Activated CD4-positive, alpha-beta T cell treated with anti-CD3 and anti-CD28 coated beads for 1 hour (primary cell): Measurements from ENCODE around the gene PSPH.
"Not testable (repeated sequence)": the region's sequence is repeated elsewhere in the genome, so short reads cannot be mapped to it uniquely, and the experiment has no call there.

Source experiments
- DNase-seq: peaks from one replicate; pipeline ENCODE4 v3.0.0-alpha.2; 2020

Gene PSPH

DNA sequence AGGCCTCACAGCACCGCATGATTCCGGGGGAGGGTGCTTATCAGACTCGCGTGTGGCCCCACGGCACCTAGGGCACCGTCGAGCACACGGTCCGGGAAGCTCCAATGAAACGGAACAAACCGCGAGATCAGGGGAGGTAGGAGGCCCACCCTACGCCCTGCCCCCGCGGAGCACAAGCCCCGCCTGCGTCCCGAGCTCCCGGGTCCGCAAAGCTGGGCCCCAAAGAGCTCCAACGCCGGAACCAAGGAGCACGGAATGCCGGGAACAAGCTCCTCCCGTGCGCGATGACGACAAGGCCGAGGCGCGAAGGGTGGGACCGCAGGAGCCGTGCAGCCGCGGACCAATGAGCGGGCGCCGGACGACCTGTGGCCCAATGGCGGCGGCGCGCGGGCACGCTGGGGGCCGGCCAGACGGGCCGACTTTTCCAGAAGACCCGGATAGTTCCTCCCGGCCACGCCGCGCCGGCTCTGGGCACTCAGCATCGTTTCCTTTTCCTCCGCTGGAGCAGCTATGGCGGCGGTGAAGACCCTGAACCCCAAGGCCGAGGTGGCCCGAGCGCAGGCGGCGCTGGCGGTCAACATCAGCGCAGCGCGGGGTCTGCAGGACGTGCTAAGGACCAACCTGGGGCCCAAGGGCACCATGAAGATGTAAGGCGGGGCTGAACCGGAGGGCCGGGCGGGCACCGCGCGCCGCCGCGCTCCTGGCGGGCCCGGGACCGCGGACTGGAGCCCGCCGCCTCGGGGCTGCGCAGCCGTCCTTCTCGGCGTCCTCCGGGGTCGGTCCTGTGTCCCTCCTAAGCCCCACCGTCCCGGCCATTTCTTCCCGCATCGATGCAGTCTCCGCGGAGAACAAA, at the start of gene PSPH, which contains the start of gene CCT6A:
PSPH (minus strand) TSS at position 106 of the 853 bp plus-strand sequence. CDS start 30,232 bp downstream, outside the sequence.
CCT6A (plus strand) TSS at position 427 of the 853 bp plus-strand sequence; CDS start at position 511, 84 bp downstream.
- peak; percentile 76 for DNase-seq

DNA sequence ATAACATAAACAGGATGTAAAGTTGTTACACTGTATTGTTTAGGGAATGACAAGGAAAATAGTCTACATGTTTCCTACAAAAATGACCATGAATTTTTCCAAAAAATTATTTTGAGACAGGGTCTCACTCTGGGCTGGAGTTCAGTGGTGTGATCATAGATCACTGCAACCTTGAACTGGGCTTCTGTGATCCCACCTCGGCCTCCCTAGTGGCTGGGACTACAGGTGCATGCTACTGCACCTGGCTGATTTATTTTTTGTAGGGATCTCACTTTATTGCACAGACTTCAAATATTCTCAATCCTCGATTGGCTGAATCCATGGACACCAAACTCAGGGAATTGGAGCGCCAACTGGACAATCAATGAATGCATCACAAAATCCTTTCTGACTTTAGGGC, 48.4 kb upstream of the PSPH start:
- DNase-seq: no peak

DNA sequence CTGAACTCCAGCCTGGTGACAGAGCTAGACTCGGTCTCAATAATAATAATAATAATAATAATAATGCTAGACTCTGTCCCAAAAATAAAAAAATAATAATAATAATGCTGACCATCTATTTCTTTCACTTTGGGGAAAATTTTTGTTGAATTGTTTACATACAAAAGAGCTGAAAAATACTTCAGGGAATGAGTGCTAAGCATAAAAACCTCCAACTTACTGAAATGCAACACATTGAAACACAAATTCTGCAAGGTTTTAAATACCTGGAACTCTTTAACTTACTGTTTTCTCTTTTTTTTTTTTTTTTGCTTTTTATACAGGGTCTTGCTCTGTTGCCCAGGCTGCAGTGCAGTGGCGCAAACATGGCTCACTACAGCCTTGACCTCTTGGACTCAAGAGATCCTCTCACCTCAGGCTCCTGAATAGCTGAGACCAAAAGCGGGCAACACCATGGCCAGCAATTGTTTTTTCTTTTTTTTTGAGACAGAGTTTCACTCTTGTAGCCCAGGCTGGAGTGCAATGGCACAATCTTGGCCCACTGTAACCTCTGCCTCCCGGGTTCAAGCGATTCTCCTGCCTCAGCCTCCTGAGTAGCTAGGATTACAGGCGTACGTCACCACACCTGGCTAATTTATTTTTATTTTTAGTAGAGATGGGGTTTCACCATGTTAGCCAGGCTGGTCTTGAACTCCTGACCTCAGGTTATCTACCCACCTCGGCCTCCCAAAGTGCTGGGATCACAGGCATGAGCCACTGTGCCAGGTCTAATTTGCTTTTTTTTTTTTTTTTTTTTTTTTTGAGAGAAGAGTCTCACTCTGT, 47.2 kb upstream of the PSPH start:
- DNase-seq: not testable (repeated sequence)

DNA sequence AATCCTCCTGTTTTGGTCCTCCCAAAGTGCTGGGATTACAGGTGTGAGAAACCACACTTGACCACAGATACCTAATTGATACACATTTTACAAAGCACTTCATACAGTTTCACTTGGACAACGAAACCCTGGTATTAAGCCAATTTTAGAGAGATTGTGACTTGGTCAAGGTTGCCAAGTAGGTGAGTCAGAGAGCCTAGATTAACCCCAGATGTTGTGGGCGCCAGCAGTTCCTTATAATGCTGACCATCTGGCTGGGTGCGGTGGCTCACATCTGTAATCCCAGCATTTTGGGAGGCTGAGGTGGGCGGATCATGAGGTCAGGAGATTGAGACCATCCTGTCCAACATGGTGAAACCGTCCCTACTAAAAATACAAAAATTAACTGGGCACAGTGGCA, 46.5 kb upstream of the PSPH start:
- no peak for DNase-seq

DNA sequence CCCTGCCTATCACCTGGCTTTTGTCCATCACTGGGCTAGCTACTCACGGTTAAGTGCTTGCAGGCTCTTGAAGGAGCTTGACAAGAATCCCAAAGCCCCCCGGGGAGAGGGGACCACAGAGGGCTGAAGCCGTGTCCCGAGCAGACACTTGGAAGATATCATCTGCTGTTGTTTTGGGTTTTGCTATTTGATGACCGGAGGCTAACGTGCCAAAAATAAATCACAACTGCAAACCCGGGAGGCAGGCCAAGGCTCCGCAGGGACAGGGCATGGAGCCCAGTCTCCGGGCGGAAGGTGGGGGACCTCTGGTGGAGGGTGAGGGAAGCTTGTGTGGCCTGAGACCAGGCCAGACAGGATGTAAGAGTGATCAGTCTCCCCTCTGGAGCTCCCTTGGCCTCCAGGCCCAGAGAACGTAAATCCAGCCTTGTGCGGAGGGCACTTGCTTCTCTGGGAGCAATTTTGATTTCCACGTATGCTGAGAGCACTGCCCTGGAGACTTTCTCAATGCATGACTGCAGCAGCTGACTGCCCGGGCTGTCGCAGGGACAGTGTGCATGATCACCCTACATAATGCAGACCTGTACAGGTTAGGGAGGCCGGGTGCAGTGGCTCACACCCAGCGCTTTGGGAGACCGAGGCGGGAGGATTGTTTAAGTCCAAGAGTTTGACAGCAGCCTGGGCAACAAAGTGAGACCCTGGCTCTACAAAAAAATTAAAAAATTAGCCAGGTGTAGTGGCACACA, 41.7 kb upstream of the PSPH start, which contains the start of gene PHKG1:
PHKG1 (minus strand) TSS at position 164 of the 743 bp plus-strand sequence. CDS start 4,011 bp downstream, outside the sequence.
- DNase-seq: no peak

- DNase-seq: not testable (repeated sequence)
Observed at GRCh38 chr7:56092388-56092787, 41.1 kb upstream of the PSPH start.

DNA sequence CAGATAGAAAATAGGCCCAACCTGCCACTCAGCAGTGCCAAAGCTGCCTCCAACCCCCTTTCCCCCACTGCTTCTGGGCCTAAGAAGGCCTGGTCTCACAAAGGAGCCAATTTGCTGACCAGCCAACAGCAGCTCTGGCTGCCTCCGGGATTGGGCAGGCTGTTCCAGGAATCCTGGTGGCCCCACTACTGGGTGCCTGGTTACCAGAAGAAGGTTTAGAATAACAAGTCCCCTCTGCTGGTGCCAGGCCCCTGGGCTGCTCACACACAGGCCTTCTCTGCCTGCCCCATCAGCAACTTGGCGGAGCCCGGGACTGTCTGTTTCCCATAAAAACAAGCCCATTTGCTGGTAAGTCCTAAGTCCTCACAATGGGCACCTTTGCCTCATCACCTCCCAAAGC, 40.3 kb upstream of the PSPH start:
- DNase-seq: no peak

GRCh38 chr7:56087445-56087844, 36.2 kb upstream of the PSPH start:
- no peak for DNase-seq

- DNase-seq: no peak
Observed at GRCh38 chr7:56086761-56087160, 35.5 kb upstream of the PSPH start.

GRCh38 chr7:56083150-56083785, 32.0 kb upstream of the PSPH start:
- DNase-seq: no peak

- no peak for DNase-seq
Observed at GRCh38 chr7:56081626-56082340, 30.5 kb upstream of the PSPH start.

GRCh38 chr7:56080726-56081435, 29.6 kb upstream of the PSPH start:
- not testable (repeated sequence) for DNase-seq

GRCh38 chr7:56079450-56080185, 28.4 kb upstream of the PSPH start:
- DNase-seq: no peak

- DNase-seq: no peak
Observed at GRCh38 chr7:56078196-56078595, 27.0 kb upstream of the PSPH start.

DNA sequence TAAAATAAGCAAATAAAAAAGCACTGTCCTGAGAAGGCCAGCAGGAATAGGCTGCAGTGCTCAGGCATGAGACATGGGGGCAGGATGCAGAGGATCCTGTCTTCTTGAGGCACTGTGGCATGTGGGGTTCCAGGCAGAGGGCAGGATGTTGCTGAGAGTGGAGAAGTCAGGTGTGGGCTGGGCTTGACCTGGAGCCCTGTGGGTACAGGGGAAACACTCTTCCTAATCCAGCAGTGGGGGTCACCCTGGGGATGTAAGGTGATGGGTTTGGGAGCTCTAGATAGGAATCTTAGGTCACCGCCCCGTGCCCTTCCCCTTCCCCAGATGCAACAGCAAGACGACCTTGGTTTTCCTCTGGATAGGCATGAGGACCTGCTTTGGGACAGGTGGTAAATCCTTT, 26.4 kb upstream of the PSPH start:
- no peak for DNase-seq

DNA sequence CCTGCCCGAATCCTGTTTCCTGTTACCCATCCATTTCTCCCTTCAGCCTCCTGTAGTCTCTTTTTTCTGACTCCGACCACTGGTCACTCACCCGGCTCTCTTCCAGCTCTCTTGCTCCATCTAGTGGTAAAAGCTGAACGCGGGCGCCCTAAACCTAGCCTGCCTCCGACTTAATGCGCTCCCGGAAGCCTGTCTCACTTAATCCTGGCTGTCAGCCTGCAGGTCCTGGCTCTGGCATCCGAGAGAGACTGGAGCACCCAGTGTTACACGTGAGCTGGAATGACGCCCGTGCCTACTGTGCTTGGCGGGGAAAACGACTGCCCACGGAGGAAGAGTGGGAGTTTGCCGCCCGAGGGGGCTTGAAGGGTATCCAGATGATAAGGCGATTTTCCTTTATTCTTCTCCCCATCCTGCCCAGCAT, 23.1 kb upstream of the PSPH start:
- peak; percentile 46 for DNase-seq

DNA sequence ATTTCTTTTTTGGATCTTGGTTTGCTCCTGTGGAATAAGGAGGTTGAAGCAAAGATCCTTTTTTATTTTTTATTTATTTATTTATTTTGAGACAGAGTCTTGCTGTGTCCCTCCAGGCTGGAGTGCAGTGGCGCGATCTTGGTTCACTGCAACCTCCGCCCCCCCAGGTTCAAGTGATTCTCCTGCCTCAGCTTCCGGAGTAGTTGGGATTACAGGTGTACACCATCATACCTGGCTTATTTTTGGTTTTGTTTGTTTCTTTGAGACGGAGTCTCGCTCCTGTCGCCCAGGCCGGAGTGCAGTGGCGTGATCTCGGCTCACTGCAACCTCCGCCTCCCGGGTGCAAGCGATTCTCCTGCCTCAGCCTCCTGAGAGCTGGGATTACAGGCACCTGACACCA, 15.1 kb upstream of the PSPH start:
- DNase-seq: not testable (repeated sequence)

GRCh38 chr7:56063882-56064625, 12.8 kb upstream of the PSPH start, which contains the start of gene SUMF2:
TSS of gene SUMF2 (plus strand) at chr7:56064286. CDS start at chr7:56064312, 26 bp downstream.
- DNase-seq: peak; percentile 86

- no peak for DNase-seq
Observed at GRCh38 chr7:56063500-56063881, 12.2 kb upstream of the PSPH start.
